ENCODE results near the gene SLC16A5.

DNA sequence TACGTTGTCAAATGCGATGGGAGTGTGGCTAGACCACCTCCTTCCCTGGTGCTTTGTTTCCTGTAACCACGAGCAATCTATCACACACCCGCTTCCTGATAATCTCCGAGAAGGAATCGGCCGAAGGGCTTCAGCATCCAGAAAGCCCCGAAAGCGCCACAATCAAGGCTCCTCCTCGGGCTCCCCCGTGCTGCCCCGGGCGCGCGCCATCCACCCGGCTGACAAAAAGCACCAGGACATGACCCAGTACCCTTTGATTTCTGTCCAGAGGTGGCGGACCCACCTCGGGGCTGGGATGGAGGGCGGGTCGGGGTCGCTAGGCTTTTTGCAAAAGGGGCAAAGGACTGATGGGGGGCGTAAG is 21.3 kb downstream of the SLC16A5 start:
- TF ChIP-seq, protein P1, sequence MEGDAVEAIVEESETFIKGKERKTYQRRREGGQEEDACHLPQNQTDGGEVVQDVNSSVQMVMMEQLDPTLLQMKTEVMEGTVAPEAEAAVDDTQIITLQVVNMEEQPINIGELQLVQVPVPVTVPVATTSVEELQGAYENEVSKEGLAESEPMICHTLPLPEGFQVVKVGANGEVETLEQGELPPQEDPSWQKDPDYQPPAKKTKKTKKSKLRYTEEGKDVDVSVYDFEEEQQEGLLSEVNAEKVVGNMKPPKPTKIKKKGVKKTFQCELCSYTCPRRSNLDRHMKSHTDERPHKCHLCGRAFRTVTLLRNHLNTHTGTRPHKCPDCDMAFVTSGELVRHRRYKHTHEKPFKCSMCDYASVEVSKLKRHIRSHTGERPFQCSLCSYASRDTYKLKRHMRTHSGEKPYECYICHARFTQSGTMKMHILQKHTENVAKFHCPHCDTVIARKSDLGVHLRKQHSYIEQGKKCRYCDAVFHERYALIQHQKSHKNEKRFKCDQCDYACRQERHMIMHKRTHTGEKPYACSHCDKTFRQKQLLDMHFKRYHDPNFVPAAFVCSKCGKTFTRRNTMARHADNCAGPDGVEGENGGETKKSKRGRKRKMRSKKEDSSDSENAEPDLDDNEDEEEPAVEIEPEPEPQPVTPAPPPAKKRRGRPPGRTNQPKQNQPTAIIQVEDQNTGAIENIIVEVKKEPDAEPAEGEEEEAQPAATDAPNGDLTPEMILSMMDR (IDR thresholded peaks at IDR 0.05; ENCODE audit: low read depth, low read length), result no peak
- no peak for TF ChIP-seq POLR2A (IDR thresholded peaks at IDR 0.05; ENCODE audit: extremely low read depth, insufficient read length)
- TF ChIP-seq, protein P2, sequence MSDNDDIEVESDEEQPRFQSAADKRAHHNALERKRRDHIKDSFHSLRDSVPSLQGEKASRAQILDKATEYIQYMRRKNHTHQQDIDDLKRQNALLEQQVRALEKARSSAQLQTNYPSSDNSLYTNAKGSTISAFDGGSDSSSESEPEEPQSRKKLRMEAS (IDR thresholded peaks at IDR 0.05; ENCODE audit: low read depth, low read length), result no peak
- TF ChIP-seq MYC (IDR thresholded peaks at IDR 0.05; ENCODE audit: low read depth, low read length), result no peak

All from NB4 (cell line).